PFSK-1 (cell line): ENCODE data around the gene PRDM2.

ENCODE experiments used
- FOXP2 ChIP-seq: optimal IDR thresholded peaks from 2 replicates; pipeline ENCODE3; 2011; ENCODE audit warnings: borderline replicate concordance, control low read depth, inconsistent platforms; ENCODE audit not compliant: insufficient read depth; ENCODE audit errors: extremely low read length, extremely low read depth
- POLR2AphosphoS5 ChIP-seq: IDR thresholded peaks from 2 replicates; pipeline ENCODE4 v1.6.1; 2012; ENCODE audit warnings: low read depth, mild to moderate bottlenecking, control low read depth, low read length, moderate library complexity
- REST ChIP-seq, 2 experiments: IDR thresholded peaks; 2 replicates each; pipeline versions ENCODE4 v1.6.1 to v1.8.0; 2011 to 2012; ENCODE audit warnings: low read depth in 2 of 2, low read length in 2 of 2, control low read depth in 1 of 2, inconsistent platforms in 1 of 2, mild to moderate bottlenecking in 1 of 2, moderate library complexity in 1 of 2; ENCODE audit not compliant: insufficient read depth in 1 of 2
- SIN3A ChIP-seq: IDR thresholded peaks from 2 replicates; pipeline ENCODE4 v1.6.1; 2012; ENCODE audit warnings: mild to moderate bottlenecking, low read length, moderate library complexity, borderline replicate concordance; ENCODE audit not compliant: insufficient read depth
- TAF1 ChIP-seq: IDR thresholded peaks from 2 replicates; pipeline ENCODE4 v1.6.1; 2012; ENCODE audit warnings: low read length, control low read depth, borderline replicate concordance; ENCODE audit not compliant: insufficient read depth

The PRDM2 gene

DNA sequence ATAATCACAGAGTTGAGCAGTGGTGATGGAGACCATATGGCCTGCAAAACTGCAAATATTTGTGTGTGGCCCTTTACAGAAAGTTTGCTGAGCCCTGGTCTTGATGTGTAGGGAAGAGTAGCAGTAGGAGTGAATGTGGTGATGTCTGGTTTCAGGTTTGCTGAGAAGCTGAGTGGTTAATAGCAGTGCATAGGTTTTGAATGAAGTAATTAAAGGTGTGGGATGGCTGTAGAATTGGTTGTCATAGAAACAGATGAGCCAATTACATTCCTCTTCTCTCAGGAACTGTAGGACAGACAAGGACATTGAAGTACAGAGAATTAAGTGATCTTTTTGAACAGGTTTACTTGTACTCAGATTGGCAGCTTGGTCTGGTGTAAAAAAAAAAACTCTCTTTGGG lies 37.4 kb downstream of the PRDM2 start:
- TF ChIP-seq REST (IDR thresholded peaks at IDR 0.05; ENCODE audit: insufficient read depth in 1 of 2, low read depth in 2 of 2, low read length in 2 of 2) (no peak), SIN3A (no peak), POLR2AphosphoS5 (no peak), FOXP2 (no peak), TAF1 (no peak)

DNA sequence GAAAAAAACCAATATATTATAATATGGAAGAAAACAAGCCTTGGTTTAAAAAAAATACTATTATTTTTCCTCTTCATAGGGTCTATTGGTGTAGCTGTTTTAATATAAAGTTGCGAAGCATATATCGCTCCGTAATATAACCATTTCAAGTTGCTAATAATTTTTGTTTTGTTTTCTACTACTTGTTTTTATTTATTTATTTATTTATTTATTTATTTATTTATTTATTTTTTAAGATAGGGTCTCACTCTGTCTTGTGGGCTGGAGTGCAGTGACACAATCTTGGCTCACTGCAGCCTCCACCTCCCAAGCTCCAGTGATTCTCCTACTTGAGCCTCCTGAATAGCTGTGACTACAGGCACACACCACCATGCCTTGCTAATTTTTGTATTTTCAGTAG lies 46.4 kb downstream of the PRDM2 start:
- TF ChIP-seq POLR2AphosphoS5 (no peak), TAF1 (no peak), FOXP2 (no peak), SIN3A (no peak), REST (IDR thresholded peaks at IDR 0.05; ENCODE audit: insufficient read depth in 1 of 2, low read depth in 2 of 2, low read length in 2 of 2) (no peak)

DNA sequence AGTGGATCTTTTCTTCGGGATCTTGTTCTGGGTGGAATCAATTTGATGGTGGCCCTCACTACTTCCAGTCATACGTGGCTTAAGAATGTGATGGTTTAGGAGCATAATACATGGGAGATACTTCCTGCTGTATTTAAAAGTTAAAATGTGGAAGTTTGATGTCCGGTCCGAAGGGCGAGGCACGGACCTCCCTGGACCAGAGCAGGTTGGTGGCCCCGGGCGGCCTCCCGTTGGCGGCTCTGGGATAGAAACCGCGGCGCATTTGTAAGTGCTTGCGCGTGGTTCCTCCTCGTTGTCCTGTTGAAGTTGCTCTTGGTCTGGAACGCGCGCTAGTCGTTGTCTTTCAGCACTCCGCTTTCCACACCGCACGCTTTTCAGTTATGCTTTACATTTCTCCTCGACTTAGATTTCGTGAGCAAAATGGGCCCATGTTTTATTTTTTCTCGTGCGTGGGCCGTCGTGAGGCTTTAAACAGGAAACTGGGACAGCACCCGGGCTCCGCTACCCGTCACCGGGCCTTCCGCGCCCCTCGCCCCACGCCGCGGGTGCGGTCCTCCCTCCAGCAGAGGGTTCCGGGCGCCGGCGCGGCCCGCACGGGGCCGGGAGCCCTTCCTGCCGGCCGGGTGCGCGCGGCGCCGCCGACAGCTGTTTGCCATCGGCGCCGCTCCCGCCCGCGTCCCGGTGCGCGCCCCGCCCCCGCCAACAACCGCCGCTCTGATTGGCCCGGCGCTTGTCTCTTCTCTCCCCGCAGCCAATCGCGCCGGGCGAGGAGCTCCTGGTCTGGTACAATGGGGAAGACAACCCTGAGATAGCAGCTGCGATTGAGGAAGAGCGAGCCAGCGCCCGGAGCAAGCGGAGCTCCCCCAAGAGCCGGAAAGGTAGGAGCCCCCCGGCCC lies 48.9 kb downstream of the PRDM2 start:
- TF ChIP-seq POLR2AphosphoS5 (no peak; the same call in 1 of the 2 replicates), TAF1 (peak; percentile 54; the same call in 1 of the 2 replicates)

GRCh38 chr1:13749543-13750341 lies 49.8 kb downstream of the PRDM2 start:
- TF ChIP-seq SIN3A (no peak), FOXP2 (no peak), TAF1 (no peak), POLR2AphosphoS5 (no peak), REST (IDR thresholded peaks at IDR 0.05; ENCODE audit: insufficient read depth in 1 of 2, low read depth in 2 of 2, low read length in 2 of 2) (no peak)

- TF ChIP-seq REST (IDR thresholded peaks at IDR 0.05; ENCODE audit: insufficient read depth in 1 of 2, low read depth in 2 of 2, low read length in 2 of 2) = no peak
- no peak for TF ChIP-seq TAF1
- TF ChIP-seq FOXP2 = no peak
- TF ChIP-seq SIN3A = no peak
- TF ChIP-seq POLR2AphosphoS5 = no peak
Measured at GRCh38 chr1:13751458-13751871, 51.5 kb downstream of the PRDM2 start.
